ENCODE results near the gene NXNL1.

Gene NXNL1

DNA sequence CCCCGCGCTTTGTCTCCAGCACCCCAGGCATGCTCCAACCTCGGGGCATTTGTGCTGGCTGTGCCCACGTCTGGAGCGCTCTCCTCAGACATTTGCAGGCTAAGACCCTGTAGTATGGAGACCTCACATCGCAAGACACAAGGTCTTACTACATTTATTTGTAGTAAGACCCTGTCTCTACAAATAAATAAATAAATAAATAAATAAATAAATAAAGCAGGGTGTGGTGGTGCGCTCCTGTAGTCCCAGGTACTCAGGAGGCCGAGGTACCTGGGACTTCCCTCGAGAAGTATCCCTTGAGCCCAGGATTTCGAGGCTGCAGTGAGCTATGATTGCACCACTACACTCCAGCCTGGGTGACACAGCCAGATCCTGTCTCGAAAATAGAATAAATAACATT, 4.6 kb downstream of the NXNL1 start:
- DNase-seq (ENCODE audit: low read depth, low spot score): no peak

DNA sequence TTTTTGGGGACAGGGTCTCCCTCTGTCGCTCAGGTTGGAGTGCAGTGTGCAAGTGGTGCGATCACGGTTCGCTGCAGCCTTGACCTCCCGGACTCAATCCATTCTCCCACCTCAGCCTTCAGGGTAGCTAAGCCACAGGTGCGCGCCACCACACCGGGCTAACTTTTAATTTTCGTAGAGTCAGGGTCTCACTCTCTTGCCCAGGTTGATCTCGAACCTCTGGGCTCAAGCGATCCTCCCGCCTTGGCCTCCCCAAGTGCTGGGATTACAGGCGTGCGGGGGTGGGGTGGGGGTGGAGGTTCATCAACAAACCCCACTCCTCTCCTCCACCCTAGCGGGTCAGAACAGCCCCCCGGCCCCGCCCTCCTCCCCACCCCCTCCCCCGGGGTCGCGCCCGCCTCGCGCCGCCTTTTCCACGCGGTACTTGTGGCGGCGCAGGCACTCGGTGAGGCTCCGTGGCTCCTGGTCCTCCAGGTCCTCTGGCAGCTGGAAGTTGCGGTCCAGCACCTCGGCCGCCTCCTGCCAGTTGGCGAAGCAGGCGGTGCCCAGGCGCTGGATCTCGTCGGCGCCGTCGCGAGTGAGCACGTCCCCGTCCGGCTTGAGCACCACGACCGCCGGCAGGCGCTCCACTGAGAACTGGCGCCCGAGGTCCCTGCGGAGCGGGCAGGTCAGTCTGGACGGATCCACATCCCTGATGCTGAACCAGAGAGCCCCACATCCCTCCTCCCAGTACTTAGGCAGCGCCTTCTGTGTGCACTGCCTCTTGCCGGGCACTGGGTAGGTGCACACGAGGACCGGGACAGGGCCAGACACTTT, 5.2 kb downstream of the NXNL1 start:
- DNase-seq (ENCODE audit: low read depth, low spot score): no peak

DNA sequence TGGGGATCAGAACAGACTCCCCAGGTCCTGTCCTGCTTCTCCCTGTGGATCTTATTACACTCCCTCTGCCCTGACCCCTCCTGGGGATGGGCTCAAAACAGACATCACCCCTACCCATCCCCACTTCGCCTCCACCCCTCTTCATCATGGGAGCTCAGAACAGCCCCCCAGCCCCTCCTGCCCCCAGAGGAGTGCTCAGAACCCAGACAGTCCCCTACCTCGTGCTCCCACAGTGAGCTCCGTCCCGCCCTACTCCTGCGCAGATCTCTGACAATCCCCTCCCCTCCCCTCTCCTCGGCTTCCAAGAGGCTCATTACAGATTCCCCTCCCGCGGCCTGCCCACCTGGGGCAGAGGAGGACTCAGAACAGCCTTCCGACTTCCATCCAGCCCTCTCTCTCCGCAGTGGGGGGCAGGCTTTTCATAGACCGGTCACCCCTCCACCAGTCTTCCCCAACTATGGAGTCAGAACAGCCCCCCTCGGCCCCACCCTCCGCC, 6.1 kb downstream of the NXNL1 start:
- DNase-seq (ENCODE audit: low read depth, low spot score): no peak

DNA sequence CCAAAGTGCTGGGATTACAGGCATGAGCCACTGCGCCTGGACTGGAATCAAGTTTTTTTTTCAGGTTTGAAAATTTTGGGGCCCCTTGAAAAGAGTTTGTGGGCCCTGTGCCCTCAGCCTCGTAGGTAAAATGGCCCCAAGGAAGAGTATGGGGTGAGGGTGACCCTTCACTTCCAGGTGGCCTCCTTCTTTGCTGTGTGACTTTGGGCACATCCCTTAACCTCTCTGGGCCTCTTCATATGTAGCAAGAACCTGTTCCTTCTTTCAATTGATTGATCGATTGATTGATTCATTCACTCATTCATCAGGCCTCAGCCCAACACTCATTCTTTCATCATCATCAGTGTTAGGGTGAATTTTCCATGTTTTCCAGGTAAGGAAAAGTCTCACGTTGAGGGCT, 8.9 kb downstream of the NXNL1 start:
- DNase-seq (ENCODE audit: low read depth, low spot score): no peak

DNA sequence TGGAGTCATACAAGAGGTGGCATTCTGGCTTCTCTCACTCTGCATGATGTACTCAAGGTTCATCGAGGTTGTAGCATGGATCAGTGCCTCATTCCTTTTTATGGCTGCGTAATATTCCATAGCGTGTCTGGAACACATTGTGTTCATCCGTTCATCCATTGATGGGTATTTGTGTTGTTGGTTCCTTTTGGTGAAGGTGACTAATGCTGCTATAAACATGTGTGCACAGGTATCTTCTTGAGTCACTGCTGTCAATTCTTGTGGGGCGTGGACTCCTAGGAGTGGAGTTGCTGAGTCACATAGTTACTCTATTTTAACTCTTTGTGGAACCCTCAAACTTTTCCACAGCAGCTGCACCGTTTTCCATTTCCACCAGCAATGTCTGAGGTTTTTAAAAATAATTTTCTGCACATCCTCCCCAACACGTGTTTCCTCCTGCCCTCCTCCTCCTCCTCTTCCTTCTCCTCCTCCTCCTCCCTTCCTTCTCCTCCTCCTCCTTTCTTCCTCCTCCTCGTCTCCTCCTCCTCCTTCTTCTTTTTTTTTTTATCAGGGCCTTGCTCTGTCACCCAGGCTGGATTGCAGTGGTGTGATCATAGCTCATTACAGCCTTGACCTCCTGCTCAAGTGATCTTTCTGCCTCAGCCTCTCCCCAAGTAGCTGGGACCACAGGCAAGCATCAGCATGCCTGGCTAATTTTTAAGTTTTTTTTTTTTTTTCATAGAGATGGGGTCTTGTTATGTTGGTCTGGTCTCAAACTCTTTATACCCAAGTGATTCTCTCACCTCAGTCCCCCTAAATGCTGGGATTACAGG, 10.3 kb downstream of the NXNL1 start:
- DNase-seq (ENCODE audit: low read depth, low spot score): no peak

DNA sequence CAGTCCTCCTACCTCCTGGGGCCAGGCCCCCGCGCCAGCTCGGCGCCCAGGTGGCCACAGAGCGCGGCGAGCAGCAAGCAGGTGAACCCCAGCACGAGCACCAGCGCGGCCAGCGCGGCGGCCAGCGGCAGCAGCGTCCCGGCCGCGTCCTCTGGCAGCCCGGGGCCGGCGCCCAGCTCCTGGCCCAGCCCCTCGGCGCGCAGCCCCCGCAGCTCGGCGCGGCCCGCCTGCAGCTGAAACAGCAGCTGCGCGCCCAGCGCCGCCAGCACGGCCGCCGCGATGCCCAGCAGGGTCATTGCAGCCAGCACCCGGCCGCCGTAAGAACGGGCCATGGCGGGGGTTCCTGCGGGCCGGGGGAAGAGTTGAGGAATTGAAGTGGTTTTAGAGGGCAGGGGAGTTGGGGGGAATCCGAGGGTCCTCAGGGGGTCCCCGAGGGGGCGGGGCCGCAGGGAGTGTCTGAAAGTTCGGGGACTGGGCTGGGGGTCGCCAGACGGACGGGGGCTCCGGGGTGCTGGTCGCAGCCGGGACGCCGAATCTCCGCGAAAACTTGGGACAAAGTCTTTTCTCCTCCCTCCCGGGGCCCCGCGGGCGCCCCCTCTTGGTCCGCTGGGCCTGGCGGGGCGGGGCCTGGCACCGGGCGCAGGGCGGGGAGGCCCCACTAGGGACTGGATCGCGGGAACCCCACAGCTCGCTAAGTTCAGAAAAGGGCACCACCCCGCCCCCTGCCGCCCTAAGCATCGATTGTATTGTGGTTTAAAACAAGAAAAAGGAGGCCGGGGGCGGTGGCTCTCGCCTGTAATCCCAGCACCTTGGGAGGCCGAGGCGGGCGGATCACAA, 12.4 kb downstream of the NXNL1 start, which contains the start of gene TMEM221:
Gene TMEM221 (minus strand): TSS at position 538 of the 837 bp plus-strand sequence. CDS start 206 bp downstream, at position 332.
- DNase-seq (ENCODE audit: low read depth, low spot score): peak; percentile 38

DNA sequence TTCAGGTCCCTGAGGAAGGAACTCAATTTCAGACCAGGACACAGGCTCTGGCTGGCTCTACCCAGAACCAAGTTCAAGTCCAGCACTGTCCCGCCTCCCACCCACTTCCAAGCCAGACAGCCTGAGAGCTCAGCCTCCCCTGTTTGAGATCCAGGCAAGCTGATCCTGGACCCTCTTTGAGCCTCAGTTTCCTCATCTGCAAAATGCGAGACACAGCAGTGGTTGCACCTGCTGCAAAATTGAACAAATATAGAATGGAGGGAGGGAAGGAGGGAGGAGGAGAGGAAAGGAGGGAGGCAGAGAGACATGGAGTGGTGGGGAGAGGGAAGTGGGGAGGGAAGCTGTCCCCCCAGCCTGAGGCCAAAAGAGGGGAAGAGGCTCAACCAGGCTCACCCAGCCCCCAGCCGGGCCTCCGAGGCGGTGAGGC, 13.0 kb downstream of the NXNL1 start:
- no peak for DNase-seq (ENCODE audit: low read depth, low spot score)

DNA sequence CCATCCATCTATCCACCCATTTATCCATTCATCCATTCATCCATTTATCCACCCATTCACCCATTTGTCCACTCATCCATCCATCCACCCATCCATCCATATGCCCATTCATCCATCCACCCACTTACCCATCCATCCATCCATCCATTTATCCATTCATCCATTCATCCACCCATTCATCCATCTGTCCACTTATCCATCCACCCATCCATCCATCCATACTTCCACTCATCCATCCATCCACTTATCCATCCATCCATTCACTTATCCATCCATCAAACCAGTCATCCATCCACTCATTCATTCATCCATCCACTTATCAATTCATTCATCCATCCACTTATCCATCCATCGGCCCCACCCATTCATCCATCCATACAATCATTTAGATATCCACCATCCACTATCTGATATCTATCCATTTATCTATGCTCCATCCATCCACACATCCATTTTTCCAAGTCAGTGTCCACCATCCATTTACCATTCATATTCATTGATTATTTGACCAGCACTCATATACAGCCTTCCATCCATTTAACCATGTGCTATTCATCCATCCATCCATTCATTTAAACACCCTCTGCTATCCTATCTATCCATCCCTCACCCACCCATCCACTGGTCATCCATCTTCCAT, 15.1 kb downstream of the NXNL1 start:
- no peak for DNase-seq (ENCODE audit: low read depth, low spot score)

DNA sequence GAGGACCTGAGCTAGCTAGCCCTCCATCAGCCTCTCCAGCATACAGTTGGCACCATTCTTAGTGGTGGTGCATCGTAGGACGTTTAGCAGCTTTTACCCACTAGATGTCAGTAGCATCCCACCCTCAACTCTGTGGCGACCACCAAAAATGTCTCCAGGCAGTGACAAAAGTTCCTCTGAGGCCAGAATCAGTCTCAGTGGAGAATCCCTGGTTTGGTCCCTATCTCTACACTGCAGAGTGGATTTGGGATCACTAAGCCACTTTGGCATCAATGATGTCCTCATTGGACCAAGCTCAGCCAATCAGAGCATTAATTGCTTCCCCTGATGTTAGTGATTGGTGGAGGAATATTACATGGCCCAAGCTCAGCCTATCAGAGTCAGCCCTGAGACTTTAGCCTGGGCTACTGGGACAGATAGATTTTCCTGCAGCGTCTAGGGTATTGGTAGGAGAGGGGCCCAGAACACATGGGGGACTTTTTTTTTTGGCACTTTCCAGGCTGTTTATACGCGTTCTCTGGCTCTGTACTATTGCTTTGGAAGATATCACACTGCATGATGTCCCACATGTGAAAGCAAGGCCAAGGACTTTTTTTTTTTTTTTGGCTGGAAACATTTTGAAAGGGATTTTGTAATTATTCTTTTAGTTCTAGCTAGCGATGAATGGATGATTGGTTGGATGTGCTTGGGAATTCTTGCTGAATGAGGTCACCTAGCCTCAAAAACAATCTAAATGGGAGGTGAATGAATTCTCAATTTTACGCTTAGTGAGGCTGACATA, 19.3 kb downstream of the NXNL1 start:
- peak; percentile 66 for DNase-seq (ENCODE audit: low read depth, low spot score)

DNA sequence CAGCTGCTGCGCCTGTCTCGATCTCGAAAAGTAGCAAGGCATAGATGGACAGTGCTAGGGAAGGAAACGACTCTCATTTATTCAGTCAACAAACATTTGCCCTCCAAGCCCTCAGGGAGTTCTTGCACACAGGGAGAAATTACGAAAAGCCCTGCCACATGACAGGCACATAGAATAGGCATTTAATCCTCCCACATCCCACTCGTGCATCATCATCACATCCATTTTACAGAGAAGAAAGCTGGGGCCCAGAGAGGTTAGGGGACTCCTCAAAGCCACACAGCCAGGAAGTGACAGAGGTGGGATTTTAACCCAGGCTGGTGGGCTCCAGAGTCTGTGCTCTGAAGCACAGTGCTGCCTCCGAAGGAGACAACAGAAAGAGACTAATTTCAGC, 23.9 kb downstream of the NXNL1 start:
- DNase-seq (ENCODE audit: low read depth, low spot score): no peak

DNA sequence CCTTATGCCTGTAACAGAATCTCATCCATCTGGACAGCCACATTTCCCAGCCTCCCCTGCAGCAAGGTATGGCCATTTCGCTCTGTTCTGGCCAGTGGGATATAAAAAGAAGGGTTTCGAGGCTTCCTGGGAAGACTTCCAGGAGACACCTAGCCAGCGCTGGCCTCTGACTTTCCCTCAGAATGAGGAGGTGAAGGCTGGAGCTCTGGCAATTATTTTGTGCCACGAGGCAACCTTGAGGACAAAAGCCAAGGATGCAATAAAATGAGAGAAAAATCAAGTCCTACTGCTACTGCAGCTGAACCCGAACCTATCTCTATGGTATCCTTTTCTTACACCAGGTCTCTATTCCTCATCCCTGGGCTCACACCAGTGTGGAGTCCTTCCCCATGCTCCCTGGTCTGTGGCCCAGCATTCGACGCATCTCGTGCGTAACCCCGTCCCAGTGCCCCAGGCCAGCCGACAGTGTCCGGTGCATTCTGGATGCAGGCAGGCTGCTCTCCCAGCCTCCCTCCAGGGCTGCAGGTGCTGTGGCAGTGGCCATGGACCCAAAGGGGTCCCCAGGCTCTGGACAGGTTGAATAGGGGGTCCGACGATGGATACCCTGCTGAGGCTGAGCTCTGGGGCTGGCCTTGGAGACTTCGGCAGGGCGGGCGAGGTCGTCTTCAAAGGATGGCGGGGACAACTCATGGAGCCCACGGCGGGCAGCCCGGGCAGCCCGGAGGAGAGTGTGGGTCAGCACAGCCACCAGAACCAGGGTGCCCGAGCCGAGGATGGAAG, 24.4 kb downstream of the NXNL1 start:
- no peak for DNase-seq (ENCODE audit: low read depth, low spot score)

DNA sequence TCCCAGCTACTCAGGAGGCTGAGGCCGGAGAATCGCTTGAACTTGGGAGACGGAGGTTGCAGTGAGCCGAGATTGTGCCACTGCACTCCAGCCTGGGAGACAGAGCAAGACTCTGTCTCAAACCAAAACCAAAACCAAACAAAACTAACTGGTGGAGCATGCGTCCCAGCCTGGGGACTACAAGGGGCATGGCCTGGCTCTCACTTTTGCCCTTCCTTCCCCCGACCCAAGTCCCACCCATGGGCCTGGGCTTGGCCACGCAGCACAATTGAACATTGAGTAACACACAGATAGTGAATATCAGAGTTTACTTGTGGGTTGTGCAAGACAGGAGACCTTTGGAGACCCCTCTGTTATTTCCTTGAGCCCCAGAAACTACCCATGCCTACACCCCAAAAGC, 25.5 kb downstream of the NXNL1 start:
- DNase-seq (ENCODE audit: low read depth, low spot score): no peak

DNA sequence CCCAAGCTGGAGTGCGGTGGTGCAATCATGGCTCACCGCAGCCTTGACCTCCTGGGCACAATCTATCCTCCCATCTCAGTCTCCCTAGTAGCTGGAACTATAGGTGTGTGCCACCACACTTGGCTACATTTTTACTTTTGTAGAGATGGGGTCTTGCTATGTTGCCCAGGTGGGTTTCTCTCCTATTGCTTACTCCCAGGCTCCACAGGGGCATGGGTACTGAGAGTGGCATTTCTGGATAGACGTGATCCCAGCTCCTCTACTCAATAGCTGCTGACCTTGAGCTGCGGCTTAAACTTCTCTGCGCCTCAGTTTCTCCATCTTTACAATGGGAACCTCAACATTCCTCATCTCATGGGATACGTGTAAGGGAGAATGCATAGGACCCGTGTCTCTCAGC, 29.3 kb downstream of the NXNL1 start:
- no peak for DNase-seq (ENCODE audit: low read depth, low spot score)

DNA sequence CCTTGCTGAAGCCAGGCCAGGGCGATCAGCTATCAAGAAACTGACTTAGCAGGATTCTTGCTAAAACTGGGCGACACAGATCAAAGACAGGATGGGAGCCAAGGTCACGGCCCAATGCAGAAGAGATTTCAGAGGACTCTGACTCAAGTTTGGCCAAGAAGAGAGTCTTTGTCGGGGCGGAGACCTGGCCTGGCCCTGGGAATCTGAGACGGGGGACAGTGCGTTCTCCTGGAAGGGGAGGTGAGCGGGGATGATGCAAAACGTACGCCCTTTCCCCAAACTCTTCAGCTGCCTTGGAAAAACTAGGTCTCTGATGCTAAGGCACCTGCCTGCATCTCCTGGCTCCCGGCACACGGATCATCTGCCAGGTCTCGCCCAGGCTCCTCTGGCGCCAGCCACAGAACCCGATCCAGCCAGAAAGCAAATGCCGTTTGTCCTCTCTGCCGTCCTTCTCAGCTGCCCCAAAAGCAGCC, 31.0 kb downstream of the NXNL1 start:
- no peak for DNase-seq (ENCODE audit: low read depth, low spot score)

DNA sequence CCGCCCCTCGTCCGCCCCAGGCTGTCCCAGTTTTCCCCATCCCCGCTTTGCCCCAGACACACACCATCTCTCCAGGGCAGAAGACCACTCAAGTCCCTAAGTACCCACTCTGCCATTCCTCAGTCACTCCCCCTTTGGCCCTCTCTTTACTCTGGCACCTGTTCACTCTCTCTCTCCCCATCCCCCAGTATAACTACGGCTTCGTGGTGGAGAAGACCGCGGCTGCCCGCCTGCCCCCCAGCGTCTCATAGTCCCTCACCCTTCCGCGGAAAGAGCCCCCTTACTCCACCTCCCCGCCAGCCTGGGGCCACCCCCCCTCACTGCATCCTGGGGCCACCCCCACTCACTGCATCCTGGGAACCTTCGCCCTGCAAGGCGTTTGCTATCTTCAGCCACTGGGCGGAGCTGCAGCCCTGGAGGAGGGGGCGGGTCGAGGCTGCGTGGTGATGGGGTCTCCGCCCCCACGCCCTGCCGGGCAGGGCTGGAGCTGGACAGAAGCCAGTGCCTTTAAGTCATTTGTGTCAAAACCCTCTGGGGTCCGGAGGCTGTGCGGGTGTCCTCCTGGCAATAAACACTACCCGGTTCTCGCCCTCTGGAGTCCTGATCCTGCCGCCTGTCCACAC, 35.9 kb downstream of the NXNL1 start:
- peak; percentile 88 for DNase-seq (ENCODE audit: low read depth, low spot score)

DNA sequence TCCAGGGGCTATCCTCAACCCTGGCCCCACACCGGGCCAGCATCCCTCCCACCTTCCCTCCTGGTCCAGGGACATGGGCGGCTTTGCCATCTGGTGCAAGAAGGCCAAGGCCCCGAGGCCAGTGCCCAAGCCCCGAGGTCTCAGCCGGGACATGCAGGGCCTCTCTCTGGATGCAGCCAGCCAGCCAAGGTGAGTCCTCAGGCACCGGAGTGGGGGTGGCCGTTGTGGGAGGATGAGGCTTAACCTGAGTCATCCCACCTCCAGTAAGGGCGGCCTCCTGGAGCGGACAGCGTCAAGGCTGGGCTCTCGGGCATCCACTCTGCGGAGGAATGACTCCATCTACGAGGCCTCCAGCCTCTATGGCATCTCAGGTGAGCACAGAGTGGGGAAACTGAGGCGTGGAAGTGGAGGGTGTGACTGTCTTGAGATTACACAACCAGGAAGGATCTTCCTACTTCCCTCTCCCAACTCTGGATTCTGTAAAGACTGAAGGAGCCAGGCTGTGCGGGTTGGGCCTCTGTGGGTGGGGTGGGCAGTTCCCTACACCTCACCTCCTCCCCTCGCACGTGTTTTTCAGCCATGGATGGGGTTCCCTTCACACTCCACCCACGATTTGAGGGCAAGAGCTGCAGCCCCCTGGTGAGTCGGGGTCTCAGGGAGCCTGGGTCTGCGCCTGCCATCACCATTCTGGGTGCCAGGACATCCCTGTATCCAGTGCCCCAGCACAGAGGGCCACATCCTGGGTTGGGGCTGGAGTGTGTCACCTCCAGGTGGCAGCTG, 37.1 kb downstream of the NXNL1 start:
- no peak for DNase-seq (ENCODE audit: low read depth, low spot score)

DNA sequence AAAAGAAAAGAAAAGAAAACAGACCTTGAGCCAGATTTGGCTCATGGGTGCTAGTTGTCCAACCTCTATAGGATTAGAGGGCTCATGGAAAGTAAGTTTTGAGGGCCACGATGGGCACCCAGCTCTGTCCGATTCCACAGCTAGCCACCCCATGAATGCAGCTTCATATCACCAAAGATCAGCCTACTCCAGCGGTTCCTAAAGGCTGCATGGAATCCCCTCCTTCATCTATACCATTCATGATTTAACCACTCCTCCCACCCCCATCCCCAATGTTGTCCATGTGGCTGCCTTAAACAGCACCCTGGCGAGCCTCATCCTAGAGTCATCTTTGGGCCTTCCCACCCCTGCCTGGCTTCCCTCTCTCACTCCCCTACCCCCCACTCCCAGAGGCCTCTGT, 38.8 kb downstream of the NXNL1 start:
- DNase-seq (ENCODE audit: low read depth, low spot score): no peak

DNA sequence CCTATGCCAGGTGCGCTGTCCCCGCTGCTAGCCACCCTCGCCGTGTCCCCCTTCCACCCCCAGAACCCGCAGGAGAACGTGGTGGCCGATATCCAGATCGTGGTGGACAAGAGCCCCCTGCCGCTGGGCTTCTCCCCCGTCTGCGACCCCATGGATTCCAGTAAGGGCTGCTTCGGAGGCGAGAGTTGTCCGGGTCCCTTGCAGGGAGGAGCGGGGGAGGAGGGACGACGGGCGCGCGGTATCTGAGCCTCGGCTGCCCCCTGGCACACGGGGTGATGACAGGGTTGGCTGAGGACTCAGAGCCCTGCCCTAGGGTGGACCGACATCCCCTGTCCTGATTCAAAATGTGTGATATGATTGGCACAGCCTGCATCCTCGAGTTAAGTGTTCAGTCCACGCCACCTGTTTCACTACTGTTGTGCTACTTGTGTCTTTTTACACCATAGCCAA, 40.2 kb downstream of the NXNL1 start:
- DNase-seq (ENCODE audit: low read depth, low spot score): peak; percentile 61
